HG03558 (cell line): ENCODE data around the gene MTFR1L.

Source experiments
- ATAC-seq: cut with Tn5 transposase; IDR thresholded peaks from one replicate; pipeline ENCODE4 v1.9.1; 2021; ENCODE audit warnings: moderate number of reproducible peaks; ENCODE audit not compliant: unreplicated experiment; ENCODE audit errors: extremely low read depth

MTFR1L gene

DNA sequence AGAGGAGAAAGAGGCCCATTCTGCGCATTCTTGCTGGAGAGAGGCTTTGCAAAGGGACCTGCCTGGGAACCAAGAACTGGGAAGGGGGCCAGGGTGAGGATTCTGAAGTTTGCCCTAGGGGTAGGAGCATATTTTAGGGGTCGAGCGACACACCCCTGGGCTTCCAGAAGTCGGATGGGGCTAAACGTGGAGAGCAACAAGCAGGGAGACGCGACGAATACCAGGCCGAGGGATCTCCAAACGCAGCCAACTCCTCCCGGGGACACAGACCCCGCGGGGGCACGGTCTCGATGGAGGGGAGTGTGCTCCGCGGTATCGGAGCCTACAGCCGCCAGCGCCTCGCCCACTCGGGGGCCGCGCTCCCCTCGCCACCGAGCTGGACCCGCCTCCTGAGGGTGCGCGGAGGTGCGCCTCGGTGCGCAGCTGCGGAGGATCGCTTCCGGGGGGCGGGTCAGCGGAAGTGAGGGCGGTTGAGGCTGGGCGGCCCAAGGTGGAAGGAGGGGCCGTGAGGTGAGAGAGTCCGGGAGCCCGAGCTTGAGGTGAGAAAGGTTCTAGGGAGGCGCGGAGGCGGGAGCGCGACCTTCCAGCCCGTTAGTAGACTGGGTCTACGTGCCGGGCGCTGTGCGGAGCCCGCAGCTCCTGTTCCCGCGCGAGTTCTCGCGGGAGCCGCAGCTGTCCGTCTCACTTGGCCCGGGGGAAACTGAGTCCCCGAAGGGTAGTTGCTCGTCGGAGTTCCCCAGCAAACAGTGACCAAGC, at the start of gene MTFR1L:
TSS of gene MTFR1L (plus strand) at position 464 of the 756 bp plus-strand sequence. CDS start 3,151 bp downstream, outside the sequence.
- peak; percentile 51 for ATAC-seq

DNA sequence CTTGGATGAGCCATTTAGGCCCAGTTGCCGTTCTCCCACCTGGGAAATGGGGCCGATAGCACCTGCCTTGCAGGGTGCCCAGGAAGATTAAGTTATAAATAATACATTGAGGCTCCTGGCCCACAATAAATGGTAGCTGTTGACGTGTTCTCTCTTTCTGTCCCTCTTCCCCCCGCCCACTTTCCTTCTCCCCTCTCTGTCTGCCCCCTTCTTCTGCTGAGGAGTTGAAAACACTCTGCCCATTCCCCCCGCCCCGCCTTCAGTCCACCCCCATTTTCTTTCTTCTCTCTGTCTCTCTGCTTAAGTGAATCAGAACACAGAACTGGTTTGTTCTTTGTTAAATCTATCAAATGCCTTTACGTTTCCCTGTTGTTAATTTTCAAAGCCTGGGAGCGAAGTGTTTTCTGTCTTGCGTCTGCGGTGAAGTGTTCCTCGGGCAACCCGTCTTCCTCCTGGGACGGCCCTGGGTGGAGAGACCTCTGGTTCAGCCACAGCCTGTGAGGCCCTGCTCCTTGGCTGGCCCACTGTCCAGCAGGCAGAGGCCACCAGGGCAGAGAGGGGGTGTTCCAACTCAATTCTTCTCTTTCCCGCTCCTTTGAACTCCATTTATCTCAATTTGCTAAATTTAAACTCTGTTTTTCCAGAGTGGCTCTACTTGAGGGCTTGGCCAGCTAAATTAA, 49.1 kb upstream of the MTFR1L start:
- ATAC-seq = no peak

GRCh38 chr1:25771221-25772114, 48.3 kb upstream of the MTFR1L start:
- ATAC-seq = no peak

GRCh38 chr1:25772164-25772563, 47.6 kb upstream of the MTFR1L start:
- ATAC-seq = no peak

- no peak for ATAC-seq
These were observed 47.0 kb upstream of the MTFR1L start for GRCh38 chr1:25772692-25773245.

- no peak for ATAC-seq
These were observed 46.2 kb upstream of the MTFR1L start for GRCh38 chr1:25773441-25774125.

DNA sequence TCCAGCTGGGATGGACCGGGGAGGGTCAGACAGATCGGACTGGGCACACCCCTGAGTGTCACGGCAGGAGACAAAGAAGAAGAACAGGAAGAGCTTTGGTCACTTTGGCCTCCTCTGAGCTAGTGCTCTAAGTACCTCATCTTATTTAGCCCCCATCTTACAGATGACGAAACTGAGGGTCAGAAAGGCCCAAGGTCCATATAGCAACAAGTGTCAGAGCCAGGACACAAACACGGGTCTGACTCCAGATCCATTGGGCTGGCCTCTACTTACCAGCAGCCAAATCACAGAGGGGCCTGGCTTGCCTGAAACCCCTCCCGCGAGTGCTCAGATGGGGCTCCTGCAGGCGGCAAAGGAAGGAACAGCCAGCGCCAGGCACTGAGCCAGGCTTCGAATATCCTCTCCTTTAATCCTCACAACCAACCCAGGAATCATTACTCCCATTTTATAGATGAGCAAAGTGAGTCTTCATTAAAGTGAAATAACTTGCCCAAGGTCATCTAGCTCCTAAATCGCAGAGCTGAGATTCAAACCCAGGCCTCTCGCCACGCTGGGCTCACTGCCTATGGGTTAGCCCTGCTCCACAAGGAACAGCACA, 45.4 kb upstream of the MTFR1L start:
- ATAC-seq = no peak

DNA sequence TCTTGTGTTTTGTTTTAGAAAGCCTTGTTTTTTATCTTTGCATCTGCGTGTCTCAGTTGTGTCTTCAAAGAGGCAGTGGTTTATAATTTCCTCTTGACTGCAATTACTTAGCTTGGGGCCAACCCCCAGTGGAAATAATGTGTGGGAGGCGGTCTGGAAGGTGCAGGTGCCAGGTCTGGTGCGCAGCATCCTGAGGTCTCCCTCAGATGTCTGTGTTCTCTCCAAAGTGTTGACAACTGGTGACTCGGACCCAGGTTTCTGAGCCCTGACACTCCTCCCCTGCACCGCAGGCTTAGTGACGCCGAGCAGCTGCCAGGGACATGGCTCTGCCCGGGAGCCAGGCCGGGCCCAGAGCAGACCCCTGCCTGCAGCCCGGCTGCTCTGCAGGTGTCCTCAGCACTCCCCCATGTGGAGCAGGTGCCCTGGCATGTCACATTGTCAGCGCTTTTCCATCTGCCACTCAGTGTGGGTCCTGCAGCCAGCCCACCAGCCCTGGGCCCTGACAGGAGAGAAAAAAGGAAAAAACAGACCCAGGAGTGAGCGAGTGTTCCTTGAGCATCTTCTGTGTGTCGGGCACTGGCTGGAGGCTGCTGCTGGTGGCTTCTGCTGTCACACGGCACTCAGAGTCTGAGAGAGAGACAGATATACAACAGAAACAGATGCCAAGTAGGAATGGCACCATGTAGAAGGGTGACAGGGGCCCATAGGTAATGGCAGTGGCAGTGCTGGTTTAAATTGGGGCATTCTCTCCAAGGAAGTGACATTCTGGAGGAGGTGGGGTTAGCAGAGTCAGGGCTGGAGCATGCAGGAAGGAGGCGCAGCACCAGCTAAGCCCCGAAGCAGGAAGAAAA, 44.6 kb upstream of the MTFR1L start:
- no peak for ATAC-seq

GRCh38 chr1:25779388-25779787, 40.4 kb upstream of the MTFR1L start:
- no peak for ATAC-seq

DNA sequence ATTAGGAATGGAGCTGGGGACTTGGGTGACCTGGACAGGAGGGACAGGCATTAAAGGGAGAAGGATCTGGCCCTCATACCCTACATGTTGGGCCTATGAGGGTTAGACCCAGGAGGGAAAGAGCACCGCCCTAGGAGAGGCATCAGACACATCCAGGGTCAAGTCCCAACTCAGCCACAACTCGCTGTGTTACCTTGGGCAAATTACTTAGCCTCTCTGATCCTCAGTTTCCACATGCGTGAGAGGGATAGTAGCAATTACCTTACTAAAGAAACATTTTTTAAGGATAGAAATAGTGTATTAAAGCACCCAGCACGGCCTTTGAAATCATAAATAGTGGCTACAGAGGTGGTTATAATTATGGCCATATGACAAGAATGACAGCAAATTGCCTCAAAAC, 39.9 kb upstream of the MTFR1L start:
- no peak for ATAC-seq

DNA sequence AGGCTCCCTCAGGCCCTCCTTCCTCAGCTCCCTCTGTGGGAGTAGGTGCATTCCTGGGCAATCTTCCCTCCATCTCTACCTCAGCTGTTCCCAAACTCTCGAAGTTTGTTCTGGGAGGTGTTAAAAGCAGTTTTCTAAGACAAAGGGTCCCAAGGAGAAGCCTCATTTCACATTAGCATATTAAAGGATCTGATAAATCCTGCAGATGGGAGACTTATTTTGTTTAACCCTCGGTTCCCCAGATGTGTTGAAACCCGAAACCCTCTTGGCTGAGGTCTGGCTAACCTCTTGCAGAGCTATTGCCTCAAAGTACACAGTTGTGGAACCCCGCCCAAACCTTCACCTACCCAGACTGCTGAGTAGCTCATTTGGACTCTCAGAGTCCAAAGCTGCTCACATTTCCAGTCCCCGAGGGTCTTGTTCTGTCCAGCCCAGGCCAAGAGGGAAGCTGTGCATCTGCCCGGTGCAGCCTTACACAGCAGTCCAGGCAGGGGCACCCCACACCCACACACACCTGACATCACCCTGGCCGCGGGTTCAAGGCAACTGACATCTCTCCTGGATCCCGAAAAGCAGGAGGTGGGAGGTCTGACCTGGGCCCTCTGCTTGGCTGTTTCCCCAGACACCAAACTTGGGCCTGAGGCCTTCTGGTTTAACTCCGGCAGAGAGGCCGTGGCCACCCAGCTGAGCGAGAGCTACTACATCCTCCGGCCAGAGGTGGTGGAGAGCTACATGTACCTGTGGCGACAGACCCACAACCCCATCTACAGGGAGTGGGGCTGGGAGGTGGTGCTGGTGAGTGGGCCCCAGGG, 39.2 kb upstream of the MTFR1L start:
- ATAC-seq = no peak

GRCh38 chr1:25781130-25781433, 38.7 kb upstream of the MTFR1L start:
- no peak for ATAC-seq

- ATAC-seq = no peak
These were observed 37.0 kb upstream of the MTFR1L start for GRCh38 chr1:25782608-25783201.

GRCh38 chr1:25784575-25785051, 35.1 kb upstream of the MTFR1L start:
- ATAC-seq = no peak

- ATAC-seq = no peak
These were observed 34.3 kb upstream of the MTFR1L start for GRCh38 chr1:25785333-25786067.

DNA sequence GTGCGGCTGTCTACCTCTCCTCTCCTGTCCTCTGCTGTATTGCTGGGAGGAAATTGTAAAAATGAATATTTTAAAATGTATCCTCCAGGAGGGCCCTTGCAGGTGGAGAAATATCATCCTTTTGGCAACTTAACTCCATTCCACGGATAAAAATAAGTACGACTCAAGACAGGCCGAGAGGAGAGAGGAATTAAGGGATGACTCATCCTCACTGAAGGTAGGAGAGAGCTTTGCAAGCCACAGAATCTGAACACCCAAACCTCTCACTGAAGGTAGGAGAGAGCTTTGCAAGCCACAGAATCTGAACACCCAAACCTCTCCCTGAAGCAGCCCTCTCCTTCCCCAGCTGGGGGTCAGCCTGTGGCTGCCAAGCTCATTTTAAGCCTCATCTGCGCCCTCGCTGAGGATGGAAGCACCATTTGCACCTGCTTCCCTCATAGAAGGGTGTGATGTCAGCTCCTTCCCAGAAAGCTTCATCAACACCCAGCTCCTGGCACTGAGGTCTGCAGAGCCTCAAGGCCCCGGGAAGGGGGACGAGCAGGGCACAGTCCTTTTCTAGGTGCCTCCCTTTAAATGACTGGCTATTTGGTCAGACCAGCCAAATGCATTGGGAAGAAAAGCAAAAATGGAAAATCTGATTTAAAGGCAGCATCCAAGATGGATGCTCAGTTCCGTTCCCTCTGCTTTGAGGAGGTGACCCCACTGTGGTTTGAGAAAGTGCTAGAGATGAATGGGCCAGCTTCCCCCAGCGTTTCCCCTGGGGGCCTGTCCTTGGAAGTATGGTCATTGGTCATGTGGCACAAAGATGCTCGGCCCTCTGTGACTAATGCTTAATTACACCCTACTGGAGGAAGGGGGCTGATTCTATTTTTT, 32.6 kb upstream of the MTFR1L start:
- ATAC-seq = no peak
